ENCODE measurements around the gene IGF1R. TPM values are rescaled to one million over a fixed set of nuclear protein-coding genes. Genes with fewer than 3 reads are reported as not detected.

Gene IGF1R
- total and polyA plus RNA-seq, 7 donors: 1.2 to 130 (median 39.6) TPM

- Histone ChIP-seq H3K4me3 (no peak overlapping the region), H3K27ac (no peak overlapping the region), H3K36me3 (peaks cover 15 to 78% (median 34%) of the 10 kb centered on the region in 4 donors), H3K27me3 (no peaks in the 10 kb centered on the region), H3K9me3 (no peaks in the 10 kb centered on the region), H3K4me1 (no peaks in the 10 kb centered on the region)
- intact Hi-C loops (cut with DNase I): no loop called here
- 95 to 96% methylated on average over 9 of the region's 9 CpGs for WGBS, 2 donors
- no peak for TF ChIP-seq POLR2AphosphoS5 (IDR thresholded peaks at IDR 0.05)
- TF ChIP-seq, protein P1, sequence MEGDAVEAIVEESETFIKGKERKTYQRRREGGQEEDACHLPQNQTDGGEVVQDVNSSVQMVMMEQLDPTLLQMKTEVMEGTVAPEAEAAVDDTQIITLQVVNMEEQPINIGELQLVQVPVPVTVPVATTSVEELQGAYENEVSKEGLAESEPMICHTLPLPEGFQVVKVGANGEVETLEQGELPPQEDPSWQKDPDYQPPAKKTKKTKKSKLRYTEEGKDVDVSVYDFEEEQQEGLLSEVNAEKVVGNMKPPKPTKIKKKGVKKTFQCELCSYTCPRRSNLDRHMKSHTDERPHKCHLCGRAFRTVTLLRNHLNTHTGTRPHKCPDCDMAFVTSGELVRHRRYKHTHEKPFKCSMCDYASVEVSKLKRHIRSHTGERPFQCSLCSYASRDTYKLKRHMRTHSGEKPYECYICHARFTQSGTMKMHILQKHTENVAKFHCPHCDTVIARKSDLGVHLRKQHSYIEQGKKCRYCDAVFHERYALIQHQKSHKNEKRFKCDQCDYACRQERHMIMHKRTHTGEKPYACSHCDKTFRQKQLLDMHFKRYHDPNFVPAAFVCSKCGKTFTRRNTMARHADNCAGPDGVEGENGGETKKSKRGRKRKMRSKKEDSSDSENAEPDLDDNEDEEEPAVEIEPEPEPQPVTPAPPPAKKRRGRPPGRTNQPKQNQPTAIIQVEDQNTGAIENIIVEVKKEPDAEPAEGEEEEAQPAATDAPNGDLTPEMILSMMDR (IDR thresholded peaks at IDR 0.05): no peak
- TF ChIP-seq EP300 (IDR thresholded peaks at IDR 0.05): no peak
- TF ChIP-seq POLR2A (IDR thresholded peaks at IDR 0.05): no peak
- no peak for DNase-seq
Observed at GRCh38 chr15:98933406-98933805, 285.1 kb downstream of the IGF1R start.

DNA sequence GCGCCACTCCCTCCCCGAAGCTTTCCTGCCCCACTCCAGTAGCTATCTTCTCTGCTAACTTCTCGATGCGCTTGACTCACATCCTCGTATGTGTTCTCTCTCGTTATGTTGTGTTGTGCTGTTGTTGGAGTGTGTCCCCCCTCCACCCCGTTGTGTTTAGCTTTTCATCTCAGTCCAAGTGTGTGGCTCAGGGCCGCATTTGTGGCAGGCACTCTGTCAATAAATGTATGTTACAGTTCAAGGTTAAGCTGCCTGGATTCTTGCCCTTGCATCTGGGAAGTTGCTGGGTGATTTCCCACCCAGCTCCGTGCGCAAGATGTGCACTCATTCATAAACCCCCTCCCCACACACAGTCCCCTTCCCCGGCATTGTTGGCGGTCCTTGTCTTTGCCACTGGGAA, 287.4 kb downstream of the IGF1R start:
- no peak for DNase-seq
- intact Hi-C loops (cut with DNase I): no loop called here
- Histone ChIP-seq H3K27ac (no peak overlapping the region), H3K4me3 (no peak overlapping the region), H3K36me3 (peaks cover 14 to 82% (median 37%) of the 10 kb centered on the region in 4 donors), H3K27me3 (no peaks in the 10 kb centered on the region), H3K4me1 (no peaks in the 10 kb centered on the region), H3K9me3 (no peaks in the 10 kb centered on the region)
- TF ChIP-seq EP300 (IDR thresholded peaks at IDR 0.05): no peak
- no peak for TF ChIP-seq POLR2AphosphoS5 (IDR thresholded peaks at IDR 0.05)
- TF ChIP-seq, protein P1 (IDR thresholded peaks at IDR 0.05): no peak
- no peak for TF ChIP-seq POLR2A (IDR thresholded peaks at IDR 0.05)
- 79 to 85% methylated on average over 12 of the region's 12 CpGs for WGBS, 2 donors

GRCh38 chr15:98937413-98938104, 289.2 kb downstream of the IGF1R start:
- intact Hi-C loops (cut with DNase I): no loop called here
- 87 to 92% methylated on average over 7 of the region's 7 CpGs for WGBS, 2 donors
- no peaks in the 10 kb centered on the region for H3K27me3 ChIP-seq
- H3K4me3 ChIP-seq: no peak overlapping the region
- H3K36me3 ChIP-seq: peaks cover 11 to 72% (median 43%) of the 10 kb centered on the region in 4 donors
- TF ChIP-seq, protein P1 (IDR thresholded peaks at IDR 0.05): no peak
- no peak for TF ChIP-seq POLR2AphosphoS5 (IDR thresholded peaks at IDR 0.05)
- peaks cover 0 to 16% (median 10%) of the 10 kb centered on the region in 4 donors for H3K4me1 ChIP-seq
- H3K9me3 ChIP-seq: no peaks in the 10 kb centered on the region
- H3K27ac ChIP-seq: no peak overlapping the region
- DNase-seq: no peak

DNA sequence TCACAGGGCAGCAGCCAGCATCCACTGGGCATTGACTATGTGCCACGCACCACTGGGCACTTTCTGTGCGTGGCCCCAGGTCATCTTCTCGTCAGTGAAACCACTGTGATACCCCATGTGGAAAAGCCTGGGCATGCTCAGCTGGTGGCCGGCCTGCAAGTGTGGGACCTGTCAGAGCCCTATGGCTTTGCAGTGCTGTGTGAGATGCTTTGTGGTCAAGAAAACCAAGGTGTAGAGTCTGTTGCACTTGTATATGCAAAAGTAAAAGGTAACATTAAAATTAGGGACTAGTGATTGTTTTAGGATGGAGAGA, 289.7 kb downstream of the IGF1R start:
- Histone ChIP-seq H3K4me1 (peaks cover 0 to 21% (median 15%) of the 10 kb centered on the region in 4 donors), H3K9me3 (no peaks in the 10 kb centered on the region), H3K36me3 (peaks cover 9 to 68% (median 43%) of the 10 kb centered on the region in 4 donors), H3K27me3 (no peaks in the 10 kb centered on the region), H3K4me3 (no peak overlapping the region), H3K27ac (no peak overlapping the region)
- TF ChIP-seq, protein P1 (IDR thresholded peaks at IDR 0.05): no peak
- no peak for TF ChIP-seq EP300 (IDR thresholded peaks at IDR 0.05)
- no peak for TF ChIP-seq POLR2AphosphoS5 (IDR thresholded peaks at IDR 0.05)
- no peak for TF ChIP-seq POLR2A (IDR thresholded peaks at IDR 0.05)
- DNase-seq: no peak
- WGBS, 2 donors: 87 to 92% methylated on average over 4 of the region's 4 CpGs
- intact Hi-C loops (cut with DNase I): no loop called here

DNA sequence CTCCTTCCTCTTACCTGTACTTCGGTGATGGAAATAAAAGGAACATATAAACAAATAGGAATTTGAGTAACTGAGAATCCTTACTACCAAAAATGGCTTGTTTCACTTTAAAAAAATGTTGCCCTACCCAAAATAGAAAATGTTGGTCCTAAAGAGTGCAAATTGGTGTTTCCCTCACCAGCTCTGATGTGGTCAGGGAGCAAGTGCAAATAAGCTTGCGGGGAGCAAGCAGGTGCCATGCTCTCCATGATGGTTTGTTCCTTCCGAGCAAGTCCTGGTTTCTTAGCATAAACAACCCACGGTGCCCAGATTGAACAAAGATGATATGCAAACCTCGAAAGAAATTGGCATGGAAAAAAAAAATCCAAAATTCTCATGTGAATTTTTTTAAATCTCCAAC, 290.5 kb downstream of the IGF1R start:
- Histone ChIP-seq H3K4me3 (no peak overlapping the region), H3K4me1 (peaks cover 0 to 28% (median 22%) of the 10 kb centered on the region in 4 donors), H3K9me3 (no peaks in the 10 kb centered on the region), H3K36me3 (peaks cover 3 to 68% (median 41%) of the 10 kb centered on the region in 4 donors), H3K27me3 (no peaks in the 10 kb centered on the region), H3K27ac (no peak overlapping the region)
- intact Hi-C loops (cut with DNase I): no loop called here
- 84 to 91% methylated on average over 5 of the region's 5 CpGs for WGBS, 2 donors
- TF ChIP-seq, protein P1 (IDR thresholded peaks at IDR 0.05): no peak
- TF ChIP-seq POLR2A (IDR thresholded peaks at IDR 0.05) (no peak), POLR2AphosphoS5 (IDR thresholded peaks at IDR 0.05) (no peak), EP300 (IDR thresholded peaks at IDR 0.05) (no peak)
- no peak for DNase-seq
